Endothelial cell of umbilical vein (primary cell): ENCODE results near the gene RMRP. TPM values are rescaled to one million over a fixed set of nuclear protein-coding genes. Genes with fewer than 3 reads are reported as not detected.

ENCODE experiments used
- BruUV-seq: library from RNA; stranded (reverse); fragments of 400-500 nt; replicated peaks from 2 replicates; lab custom pipeline; 2021; lab: Mats Ljungman, UMichigan
- CTCF ChIA-PET: fragments of 300-600, 350-600 bp; sonication (Branson Sonifier 250); formaldehyde crosslinking; loops from one replicate; lab custom pipeline; 2021; ENCODE audit warnings: antibody characterized with exemption, inconsistent platforms; lab: Charles Lee
- POLR2A ChIA-PET: fragments of 300-600, 350-600 bp; sonication (Branson Sonifier 250); formaldehyde crosslinking; loops from one replicate; lab custom pipeline; 2021; ENCODE audit warnings: antibody characterized with exemption, inconsistent platforms; lab: Charles Lee
- DNase-seq: peaks from one replicate; pipeline ENCODE4 v3.0.0-alpha.2; 2011; ENCODE audit warnings: low read depth, low spot score
- FAIRE-seq: peaks from 2 replicates; lab custom pipeline; 2011; peaks lifted over from hg19 to GRCh38; lab: Jason Lieb, UNC
- H2AFZ ChIP-seq: 2 replicates; pipeline ENCODE4 v1.6.0; 2012; ENCODE audit warnings: low read depth, low read length, control low read depth, inconsistent platforms
- H3K27ac ChIP-seq: 2 replicates; pipeline ENCODE4 v1.5.1; 2011; ENCODE audit warnings: low read depth, mild to moderate bottlenecking, control low read depth, low read length, moderate library complexity; ENCODE audit not compliant: insufficient read depth
- H3K27me3 ChIP-seq, 2 experiments: 2 replicates each; pipeline versions ENCODE4 v1.6.0 to v1.6.1; 2011; ENCODE audit warnings: low read length in 2 of 2, mixed read lengths in 1 of 2; ENCODE audit not compliant: control insufficient read depth in 2 of 2, insufficient read depth in 2 of 2
- H3K36me3 ChIP-seq, 2 experiments: 2 replicates in 1 of 2; 3 replicates in 1 of 2; pipeline ENCODE4 v1.5.1; 2011; ENCODE audit warnings: low read length in 2 of 2, mild to moderate bottlenecking in 1 of 2, moderate library complexity in 1 of 2; ENCODE audit not compliant: control insufficient read depth in 2 of 2, insufficient read depth in 2 of 2; ENCODE audit errors: extremely low read depth in 1 of 2
- H3K4me1 ChIP-seq: 3 replicates; pipeline ENCODE4 v1.5.1; 2011; ENCODE audit warnings: mild to moderate bottlenecking, low read length; ENCODE audit not compliant: control insufficient read depth, insufficient read depth; ENCODE audit errors: extremely low read depth
- H3K4me2 ChIP-seq: 2 replicates; pipeline ENCODE4 v1.6.1; 2011; ENCODE audit warnings: low read length, control low read depth, mixed read lengths; ENCODE audit not compliant: insufficient read depth
- H3K4me3 ChIP-seq, 3 experiments: fragments of 200-600 bp in 1 of 3; sonication (generic), shearing (Covaris generic) in 1 of 3; replicated peaks in 1 of 3; 2 replicates each; pipeline ENCODE4 v1.5.1; 2011 to 2016; ENCODE audit warnings: control low read depth in 3 of 3, low read length in 3 of 3, mild to moderate bottlenecking in 2 of 3, inconsistent platforms in 1 of 3, low read depth in 1 of 3, moderate library complexity in 1 of 3; ENCODE audit not compliant: insufficient read depth in 1 of 3
- H3K79me2 ChIP-seq: 2 replicates; pipeline ENCODE4 v1.6.0; 2012; ENCODE audit warnings: low read length, inconsistent platforms; ENCODE audit not compliant: control insufficient read depth, insufficient read depth
- H3K9ac ChIP-seq: replicated peaks from 2 replicates; pipeline ENCODE3; 2011; ENCODE audit warnings: low read length, control low read depth; ENCODE audit not compliant: insufficient read depth; ENCODE audit errors: extremely low read depth
- H3K9me1 ChIP-seq: replicated peaks from 3 replicates; pipeline ENCODE4 v1.6.0; 2011; ENCODE audit warnings: mild to moderate bottlenecking, low read length; ENCODE audit not compliant: control insufficient read depth, insufficient read depth; ENCODE audit errors: extremely low read depth
- H3K9me3 ChIP-seq: replicated peaks from 2 replicates; pipeline ENCODE4 v1.5.1; 2012; ENCODE audit warnings: low read length, inconsistent platforms; ENCODE audit not compliant: control insufficient read depth, insufficient read depth
- H4K20me1 ChIP-seq: replicated peaks from 2 replicates; pipeline ENCODE3; 2011; ENCODE audit warnings: mild to moderate bottlenecking, low read length; ENCODE audit not compliant: control insufficient read depth, insufficient read depth; ENCODE audit errors: extremely low read depth
- CTCF ChIP-seq, 2 donors: IDR thresholded peaks; 1 replicate in 1 of 2; 2 replicates in 1 of 2; pipeline ENCODE4 v1.5.1; 2011; ENCODE audit warnings: low read length in 2 of 2, mild to moderate bottlenecking in 2 of 2, moderate library complexity in 2 of 2, control low read depth in 1 of 2, inconsistent platforms in 1 of 2, low read depth in 1 of 2; ENCODE audit not compliant: insufficient read depth in 1 of 2; ENCODE audit errors: extremely low read depth in 1 of 2
- EZH2 ChIP-seq: IDR thresholded peaks from 2 replicates; pipeline ENCODE4 v1.6.1; 2012; ENCODE audit warnings: borderline replicate concordance, low read depth, mild to moderate bottlenecking, moderate library complexity, low read length, inconsistent platforms; ENCODE audit not compliant: severe bottlenecking
- FOS ChIP-seq: IDR thresholded peaks from 2 replicates; pipeline ENCODE4 v1.6.1; 2011; ENCODE audit warnings: mild to moderate bottlenecking, low read length, moderate library complexity, borderline replicate concordance; ENCODE audit not compliant: insufficient read depth
- GATA2 ChIP-seq: IDR thresholded peaks from 2 replicates; pipeline ENCODE4 v1.7.0; 2011; ENCODE audit warnings: low read depth, mild to moderate bottlenecking, moderate library complexity, mixed read lengths, low read length; ENCODE audit not compliant: insufficient read length, insufficient read depth
- JUN ChIP-seq: IDR thresholded peaks from 2 replicates; pipeline ENCODE4 v1.6.1; 2011; ENCODE audit warnings: borderline replicate concordance, low read depth; ENCODE audit not compliant: insufficient read length, insufficient read depth
- MAX ChIP-seq: IDR thresholded peaks from 2 replicates; pipeline ENCODE4 v1.6.1; 2011; ENCODE audit not compliant: insufficient read depth, insufficient read length
- MYC ChIP-seq: IDR thresholded peaks from one replicate; pipeline ENCODE4 v1.6.1; 2011; ENCODE audit warnings: mild to moderate bottlenecking, low read depth, low read length
- POLR2A ChIP-seq: IDR thresholded peaks from 2 replicates; pipeline ENCODE4 v1.6.1; 2012; ENCODE audit warnings: low read depth, mild to moderate bottlenecking, control low read depth, low read length
- POLR2AphosphoS5 ChIP-seq: IDR thresholded peaks from 2 replicates; pipeline ENCODE4 v1.6.1; 2012; ENCODE audit warnings: low read depth, mild to moderate bottlenecking, control low read depth, low read length, moderate library complexity; ENCODE audit not compliant: insufficient read depth
- dilution Hi-C: fragments of 300-500 bp; cut with MboI; formaldehyde crosslinking; loops from one replicate; pipeline ENCODE4 v1.15.0; 2019; ENCODE audit warnings: low sequenced_read_pairs; ENCODE audit not compliant: extremely low pct_ligation_motif_present
- intact Hi-C: fragments of 100-400 bp; cut with micrococcal nuclease; formaldehyde crosslinking; loops from one replicate; pipeline ENCODE4 v1.10.0; 2022
- polyA plus RNA-seq, 4 experiments: library from polyadenylated mRNA; depleted of rRNA in 3 of 4; stranded (reverse) in 3 of 4; unstranded in 1 of 4; fragments of >200 nt; gene quantifications; 2 replicates each; pipeline versions ENCODE4 v1.2.1 to v1.2.3, GENCODE V29; 2011 to 2012; ENCODE audit warnings: missing spikeins in 1 of 4
- total RNA-seq: library from RNA; stranded (reverse); gene quantifications from 2 replicates; pipeline ENCODE4 v1.2.3, GENCODE V29; 2021

Gene RMRP
- total and polyA plus RNA-seq, 2 donors (not counting 3 experiments of a cell fraction or from before 2014, with no cell fraction given): 19,118 TPM; not detected in 1

GRCh38 chr9:35685506-35685905, 27.7 kb upstream of the RMRP start:
- dilution Hi-C loops: no loop called here
- H3K9ac ChIP-seq: no peak overlapping the region
- DNase-seq: no peak

GRCh38 chr9:35684921-35685320, 27.1 kb upstream of the RMRP start:
- dilution Hi-C loops (no loop called here), intact Hi-C loops (no loop called here)
- Histone ChIP-seq H2AFZ (no peak overlapping the region), H3K36me3 (peaks cover 8 to 26% of the 10 kb centered on the region in 2 experiments), H3K4me3 (no peak overlapping the region), H4K20me1 (no peaks in the 10 kb centered on the region), H3K4me2 (no peak overlapping the region), H3K4me1 (peaks cover 19% of the 10 kb centered on the region), H3K27ac (no peak overlapping the region), H3K27me3 (no peaks in the 10 kb centered on the region), H3K9me1 (no peaks in the 10 kb centered on the region), H3K79me2 (peaks cover 34% of the 10 kb centered on the region), H3K9ac (no peak overlapping the region), H3K9me3 (no peaks in the 10 kb centered on the region)
- TF ChIP-seq EZH2: no peak
- no peak for TF ChIP-seq GATA2
- no peak for TF ChIP-seq POLR2AphosphoS5
- TF ChIP-seq CTCF (IDR thresholded peaks at IDR 0.05; ENCODE audit: extremely low read depth in 1 of 2, insufficient read depth in 1 of 2, low read depth in 1 of 2, low read length in 2 of 2): no peak
- no peak for TF ChIP-seq FOS
- TF ChIP-seq JUN: no peak
- TF ChIP-seq MAX: no peak
- no peak for TF ChIP-seq MYC
- no peak for TF ChIP-seq POLR2A
- FAIRE-seq (no peak), DNase-seq (no peak)
- no TSS peak for BruUV-seq
- ChIA-PET POLR2A (no interaction called here), CTCF (interaction anchor here (1.0 to 4.1 kb wide), 2 partner anchors 10 to 12 kb away, joined by 4 to 26 read pairs; no protein-coding TSS in a partner anchor)

More at GRCh38 chr9:35685506-35685905, 27.7 kb upstream of the RMRP start:
- H3K9me1 ChIP-seq: no peaks in the 10 kb centered on the region
- peaks cover 24% of the 10 kb centered on the region for H3K4me1 ChIP-seq
- intact Hi-C loops: no loop called here
- H3K79me2 ChIP-seq: peaks cover 36% of the 10 kb centered on the region
- BruUV-seq: no TSS peak
- peaks cover 8 to 26% of the 10 kb centered on the region in 2 experiments for H3K36me3 ChIP-seq
- no peak for TF ChIP-seq MYC
- TF ChIP-seq EZH2: no peak
- no peak for TF ChIP-seq JUN
- H3K27me3 ChIP-seq: no peaks in the 10 kb centered on the region
- H3K4me2 ChIP-seq: no peak overlapping the region
- POLR2A ChIA-PET: no interaction called here
- CTCF ChIA-PET: interaction anchor here (1.0 to 4.1 kb wide), 2 partner anchors 9 to 11 kb away, joined by 4 to 26 read pairs; no protein-coding TSS in a partner anchor
- FAIRE-seq: no peak
- no peak overlapping the region for H3K4me3 ChIP-seq
- H3K9me3 ChIP-seq: no peaks in the 10 kb centered on the region
- H4K20me1 ChIP-seq: no peaks in the 10 kb centered on the region
- no peak overlapping the region for H2AFZ ChIP-seq
- no peak overlapping the region for H3K27ac ChIP-seq
